GM12873 (cell line): ENCODE data around the gene LINC01488.

Experiments
- CTCF ChIP-seq: IDR thresholded peaks from 2 replicates; pipeline ENCODE4 v1.5.1; 2012; ENCODE audit warnings: low read depth, mild to moderate bottlenecking, moderate library complexity, low read length, control low read depth; ENCODE audit not compliant: insufficient read depth; ENCODE audit errors: missing control alignments

The LINC01488 gene

GRCh38 chr11:69471729-69472540 lies 9.5 kb upstream of the LINC01488 start:
- TF ChIP-seq CTCF, result no peak

GRCh38 chr11:69472541-69473275 lies 8.8 kb upstream of the LINC01488 start:
- TF ChIP-seq CTCF, result no peak

- no peak for TF ChIP-seq CTCF
These were observed 8.1 kb upstream of the LINC01488 start for GRCh38 chr11:69473276-69473845.

- TF ChIP-seq CTCF, result no peak
These were observed 6.7 kb upstream of the LINC01488 start for GRCh38 chr11:69474736-69475135.

- no peak for TF ChIP-seq CTCF
These were observed 6.2 kb upstream of the LINC01488 start for GRCh38 chr11:69475141-69475865.

- TF ChIP-seq CTCF, result no peak
These were observed 5.5 kb upstream of the LINC01488 start for GRCh38 chr11:69475866-69476471.

GRCh38 chr11:69476509-69476961 lies 4.9 kb upstream of the LINC01488 start:
- no peak for TF ChIP-seq CTCF
